Osteocyte (in vitro differentiated cells): Measurements from ENCODE around the gene DDO. TPM values are rescaled to one million over a fixed set of nuclear protein-coding genes. Genes with fewer than 3 reads are reported as not detected.

Experiments used
- DNase-seq: peaks from one replicate; pipeline ENCODE4 v3.0.0; 2021; ENCODE audit warnings: mixed read lengths; ENCODE audit not compliant: unreplicated experiment; ENCODE audit errors: extremely low spot score
- H3K27ac Mint-ChIP-seq: one replicate; pipeline ENCODE4 v1.8.0; 2021; ENCODE audit warnings: mild to moderate bottlenecking, mixed read lengths; ENCODE audit not compliant: unreplicated experiment
- H3K27me3 Mint-ChIP-seq: one replicate; pipeline ENCODE4 v1.8.0; 2021; ENCODE audit warnings: mixed read lengths; ENCODE audit not compliant: unreplicated experiment
- H3K36me3 Mint-ChIP-seq: one replicate; pipeline ENCODE4 v1.8.0; 2021; ENCODE audit warnings: mixed read lengths; ENCODE audit not compliant: unreplicated experiment
- H3K4me1 Mint-ChIP-seq: one replicate; pipeline ENCODE4 v1.8.0; 2021; ENCODE audit warnings: mixed read lengths; ENCODE audit not compliant: unreplicated experiment
- H3K4me3 Mint-ChIP-seq: one replicate; pipeline ENCODE4 v1.8.0; 2021; ENCODE audit warnings: mild to moderate bottlenecking, moderate library complexity, mixed read lengths; ENCODE audit not compliant: unreplicated experiment
- H3K9me3 Mint-ChIP-seq: one replicate; pipeline ENCODE4 v1.8.0; 2021; ENCODE audit warnings: mixed read lengths; ENCODE audit not compliant: unreplicated experiment
- total RNA-seq: library from RNA; stranded (reverse); gene quantifications from 2 replicates; pipeline ENCODE4 v1.2.1, GENCODE V29; 2021
- TF ChIP-seq, protein P1 (sequence below): fragments of 200-600 bp; sonication (generic); IDR thresholded peaks from 2 replicates; pipeline ENCODE4 v1.5.0; 2021; ENCODE audit warnings: antibody characterized with exemption, mild to moderate bottlenecking, moderate library complexity

Gene DDO
- total RNA-seq, 1 donor from 2014 or later, result not detected

GRCh38 chr6:110392727-110393126, 22.6 kb downstream of the DDO start:
- Mint-ChIP-seq H3K9me3 (no peaks in the 10 kb centered on the region), H3K4me1 (no peaks in the 10 kb centered on the region), H3K27ac (no peak overlapping the region), H3K36me3 (no peaks in the 10 kb centered on the region), H3K4me3 (no peak overlapping the region), H3K27me3 (peaks cover 25% of the 10 kb centered on the region)
- DNase-seq, result no peak
- TF ChIP-seq, protein P1, sequence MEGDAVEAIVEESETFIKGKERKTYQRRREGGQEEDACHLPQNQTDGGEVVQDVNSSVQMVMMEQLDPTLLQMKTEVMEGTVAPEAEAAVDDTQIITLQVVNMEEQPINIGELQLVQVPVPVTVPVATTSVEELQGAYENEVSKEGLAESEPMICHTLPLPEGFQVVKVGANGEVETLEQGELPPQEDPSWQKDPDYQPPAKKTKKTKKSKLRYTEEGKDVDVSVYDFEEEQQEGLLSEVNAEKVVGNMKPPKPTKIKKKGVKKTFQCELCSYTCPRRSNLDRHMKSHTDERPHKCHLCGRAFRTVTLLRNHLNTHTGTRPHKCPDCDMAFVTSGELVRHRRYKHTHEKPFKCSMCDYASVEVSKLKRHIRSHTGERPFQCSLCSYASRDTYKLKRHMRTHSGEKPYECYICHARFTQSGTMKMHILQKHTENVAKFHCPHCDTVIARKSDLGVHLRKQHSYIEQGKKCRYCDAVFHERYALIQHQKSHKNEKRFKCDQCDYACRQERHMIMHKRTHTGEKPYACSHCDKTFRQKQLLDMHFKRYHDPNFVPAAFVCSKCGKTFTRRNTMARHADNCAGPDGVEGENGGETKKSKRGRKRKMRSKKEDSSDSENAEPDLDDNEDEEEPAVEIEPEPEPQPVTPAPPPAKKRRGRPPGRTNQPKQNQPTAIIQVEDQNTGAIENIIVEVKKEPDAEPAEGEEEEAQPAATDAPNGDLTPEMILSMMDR, result no peak

- no peak overlapping the region for H3K4me3 Mint-ChIP-seq
- H3K9me3 Mint-ChIP-seq, result no peaks in the 10 kb centered on the region
- TF ChIP-seq, protein P1, result no peak
- no peaks in the 10 kb centered on the region for H3K36me3 Mint-ChIP-seq
- H3K27ac Mint-ChIP-seq, result no peak overlapping the region
- DNase-seq, result no peak
- no peaks in the 10 kb centered on the region for H3K4me1 Mint-ChIP-seq
- H3K27me3 Mint-ChIP-seq, result peaks cover 35% of the 10 kb centered on the region
These were observed 25.0 kb downstream of the DDO start for GRCh38 chr6:110390404-110390803.

GRCh38 chr6:110389689-110390382, 25.5 kb downstream of the DDO start:
- Mint-ChIP-seq H3K36me3 (no peaks in the 10 kb centered on the region), H3K9me3 (no peaks in the 10 kb centered on the region), H3K27ac (no peak overlapping the region)

GRCh38 chr6:110387986-110388385, 27.4 kb downstream of the DDO start:
- Mint-ChIP-seq H3K36me3 (no peaks in the 10 kb centered on the region), H3K27ac (no peak overlapping the region), H3K27me3 (peaks cover 43% of the 10 kb centered on the region), H3K4me1 (no peaks in the 10 kb centered on the region), H3K4me3 (no peak overlapping the region), H3K9me3 (no peaks in the 10 kb centered on the region)
- TF ChIP-seq, protein P1, result no peak
- no peak for DNase-seq

More at GRCh38 chr6:110389689-110390382, 25.5 kb downstream of the DDO start:
- Mint-ChIP-seq H3K27me3 (peaks cover 35% of the 10 kb centered on the region), H3K4me3 (no peak overlapping the region), H3K4me1 (no peaks in the 10 kb centered on the region)
- DNase-seq, result no peak
- TF ChIP-seq, protein P1, result no peak

DNA sequence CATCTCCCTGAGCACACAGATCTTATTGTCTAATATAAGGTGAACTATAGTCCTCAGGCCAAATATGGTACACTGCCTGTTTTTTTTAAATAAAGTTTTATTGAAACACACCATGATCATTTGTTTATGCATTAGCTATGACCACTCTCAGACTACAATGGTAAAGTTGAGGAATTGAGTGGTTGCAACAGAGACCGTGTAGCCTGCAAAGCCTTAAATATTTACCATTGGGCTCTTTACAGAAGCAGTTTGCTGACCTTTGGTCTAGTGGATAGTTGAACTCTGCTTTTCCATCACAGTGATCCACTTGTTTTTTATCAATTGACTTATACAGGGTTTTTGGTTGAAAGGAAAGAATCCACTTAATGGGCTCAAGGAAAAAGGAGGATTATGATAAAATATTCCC, 29.9 kb downstream of the DDO start:
- DNase-seq, result no peak
- Mint-ChIP-seq H3K9me3 (peaks cover 5% of the 10 kb centered on the region), H3K36me3 (no peaks in the 10 kb centered on the region), H3K4me3 (no peak overlapping the region), H3K27ac (no peak overlapping the region), H3K4me1 (no peaks in the 10 kb centered on the region), H3K27me3 (peaks cover 47% of the 10 kb centered on the region)
- TF ChIP-seq, protein P1, result no peak
